Embryonic facial prominence (tissue), 1 donor: ENCODE results near the gene WFDC2.
"Not testable (repeated sequence)": the region's sequence is repeated elsewhere in the genome, so short reads cannot be mapped to it uniquely, and the experiment has no call there.

Experiments
- DNase-seq: peaks from one replicate; pipeline ENCODE4 v3.0.0-alpha.2; 2016; ENCODE audit errors: extremely low spot score

Gene WFDC2

DNA sequence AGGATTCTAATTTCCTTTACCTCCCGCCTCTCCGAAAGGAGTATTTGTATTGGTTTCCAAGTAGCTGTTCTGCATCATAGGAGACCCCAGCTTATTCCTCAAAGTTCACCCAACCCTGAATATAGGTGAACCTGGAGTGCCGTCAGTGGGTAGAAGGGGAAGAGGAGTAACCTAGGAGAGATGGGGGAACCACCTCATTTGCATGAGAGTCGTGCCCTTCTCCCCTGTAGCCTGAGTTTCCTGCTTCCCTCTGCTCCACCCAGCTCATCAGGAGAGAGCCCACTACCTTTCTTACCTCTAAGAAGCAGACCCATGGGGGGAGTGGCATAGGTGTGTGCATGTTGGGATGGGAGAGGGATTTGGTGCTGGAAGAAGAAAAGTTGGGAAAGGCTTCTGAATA lies 17.3 kb upstream of the WFDC2 start:
- DNase-seq = no peak

DNA sequence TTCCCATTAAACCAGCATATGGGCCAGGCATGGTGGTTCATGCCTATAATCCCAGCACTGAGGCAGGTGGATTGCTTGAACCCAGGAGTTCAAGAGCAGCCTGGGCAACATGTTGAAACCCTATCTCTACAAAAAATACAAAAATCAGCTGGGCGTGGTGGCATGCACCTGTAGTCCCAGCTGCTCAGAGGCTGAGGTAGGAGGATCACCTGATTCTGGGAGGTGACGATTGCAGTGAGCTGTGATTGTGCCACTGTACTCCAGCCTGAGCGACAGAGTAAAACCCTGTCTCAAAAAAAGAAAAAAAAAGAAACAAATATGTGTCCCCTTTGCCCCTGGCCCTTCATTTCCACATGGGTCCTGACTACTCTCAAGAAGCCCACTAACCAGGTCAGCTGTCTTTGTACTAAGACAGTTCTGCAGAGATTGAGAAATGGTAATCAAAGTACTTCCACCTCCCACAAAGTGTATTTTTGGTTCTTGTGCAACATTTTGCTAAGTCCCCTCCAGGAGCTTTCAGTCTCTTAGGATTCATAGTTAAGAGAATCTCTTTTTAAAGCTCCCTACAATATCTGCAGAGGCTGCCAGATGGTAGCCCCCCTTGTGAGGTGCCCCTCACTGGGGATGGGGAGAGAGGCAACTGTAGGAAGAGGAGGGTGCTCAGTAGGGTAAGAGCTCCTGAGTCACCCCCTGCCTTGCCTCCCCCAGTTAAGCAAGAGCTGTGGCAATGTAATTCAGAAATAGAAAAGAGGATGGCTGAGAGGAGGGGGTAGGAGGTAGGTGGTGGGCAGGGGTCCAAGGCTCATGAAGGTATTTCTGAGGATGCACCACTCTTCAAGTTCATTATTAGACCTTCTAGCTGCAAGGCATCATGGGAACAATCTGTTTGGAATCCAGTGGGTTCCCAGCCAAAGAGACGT lies 16.5 kb upstream of the WFDC2 start:
- DNase-seq = no peak

DNA sequence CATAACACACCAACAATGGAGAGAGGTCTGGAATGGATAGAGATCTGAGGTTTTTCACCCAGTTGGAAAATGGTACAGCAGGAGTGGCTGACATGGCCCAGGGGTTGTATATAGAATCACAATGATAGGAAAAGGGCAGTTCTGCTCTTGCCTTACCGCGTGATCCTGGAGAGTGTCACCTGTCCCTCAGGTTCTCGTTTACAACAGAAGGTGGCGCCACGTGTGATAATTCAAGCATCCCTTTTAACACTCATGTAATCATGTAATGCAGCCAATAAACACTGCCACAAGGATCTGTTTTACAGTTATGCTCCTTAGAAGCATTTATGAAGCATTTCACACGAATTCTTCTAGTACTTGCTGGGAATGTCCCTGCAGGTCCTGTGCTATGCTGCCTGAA lies 12.9 kb upstream of the WFDC2 start:
- no peak for DNase-seq

DNA sequence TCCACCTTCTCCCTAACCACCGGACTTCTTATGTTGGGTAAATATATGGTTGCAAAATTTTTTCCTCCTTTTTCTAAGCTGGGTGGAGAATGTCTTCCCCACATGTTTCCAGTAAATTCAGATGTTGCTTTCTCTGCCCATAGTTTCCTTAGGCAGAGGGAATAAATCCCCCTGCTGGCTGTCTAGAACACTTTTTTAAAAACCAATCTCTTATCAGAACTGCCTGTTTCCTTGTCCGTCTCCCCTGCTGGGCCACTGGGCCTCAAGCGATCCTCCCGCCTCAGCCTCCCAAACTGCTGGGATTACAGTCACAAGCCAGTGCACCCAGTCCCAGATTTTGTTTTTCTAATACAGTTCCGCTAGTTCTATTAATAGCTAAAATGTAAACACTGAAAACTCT lies 9.9 kb upstream of the WFDC2 start:
- DNase-seq = no peak

DNA sequence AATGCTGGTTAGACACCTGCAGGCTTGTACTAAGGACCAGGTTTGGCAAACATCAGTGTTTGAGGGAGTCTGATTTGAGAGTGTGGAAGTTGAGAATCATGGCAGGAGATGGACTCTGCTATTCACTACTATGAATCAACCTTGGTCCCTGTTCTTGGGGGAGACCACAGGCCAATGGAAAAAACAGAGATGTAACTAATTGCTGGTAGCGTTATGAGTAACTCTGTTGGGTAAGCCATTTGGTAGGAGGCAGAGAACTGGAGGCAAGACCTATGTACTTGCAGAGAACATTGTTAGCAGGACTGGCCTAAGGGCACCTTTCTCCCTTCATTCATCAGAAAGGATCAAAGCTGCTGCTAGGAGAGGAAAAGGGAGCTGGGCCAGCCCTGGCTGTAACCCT lies 8.3 kb upstream of the WFDC2 start:
- no peak for DNase-seq

DNA sequence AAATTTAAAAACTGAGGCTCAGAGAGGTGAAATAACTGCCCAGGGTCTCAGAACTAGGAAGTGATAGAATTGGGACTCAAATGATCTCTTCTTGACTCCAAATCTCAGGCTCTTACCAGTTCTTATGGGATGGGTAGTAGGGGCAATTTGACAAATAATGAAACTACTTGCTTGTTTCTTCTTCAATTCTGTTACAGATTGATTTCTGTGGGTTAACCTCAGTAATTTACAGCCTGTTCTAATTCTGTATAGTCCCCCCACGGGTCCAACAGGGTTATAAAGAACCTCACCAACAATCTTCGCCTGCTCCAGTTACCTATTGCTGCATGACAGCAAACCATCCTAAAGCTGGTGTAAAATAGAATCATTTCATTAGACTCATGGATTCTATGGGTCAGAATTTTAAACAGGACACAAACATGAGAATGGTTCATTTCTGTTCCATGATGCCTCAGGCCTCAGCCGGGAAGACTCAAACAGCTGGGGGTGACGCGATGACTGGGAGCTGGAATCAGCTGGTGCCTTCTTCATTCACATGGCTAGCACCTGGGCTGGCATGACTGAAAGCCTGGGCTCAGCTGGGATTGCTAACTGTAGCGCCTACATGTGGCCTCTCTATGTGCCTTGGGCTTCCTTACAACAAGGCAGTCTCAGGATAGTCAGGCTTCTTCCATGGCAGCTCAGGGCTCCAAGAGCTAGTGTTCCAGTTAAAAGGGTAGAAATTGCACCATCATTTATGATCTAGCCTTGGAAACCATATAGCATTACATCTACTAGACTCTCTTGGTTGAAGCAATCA lies 6.6 kb upstream of the WFDC2 start:
- DNase-seq = no peak

DNA sequence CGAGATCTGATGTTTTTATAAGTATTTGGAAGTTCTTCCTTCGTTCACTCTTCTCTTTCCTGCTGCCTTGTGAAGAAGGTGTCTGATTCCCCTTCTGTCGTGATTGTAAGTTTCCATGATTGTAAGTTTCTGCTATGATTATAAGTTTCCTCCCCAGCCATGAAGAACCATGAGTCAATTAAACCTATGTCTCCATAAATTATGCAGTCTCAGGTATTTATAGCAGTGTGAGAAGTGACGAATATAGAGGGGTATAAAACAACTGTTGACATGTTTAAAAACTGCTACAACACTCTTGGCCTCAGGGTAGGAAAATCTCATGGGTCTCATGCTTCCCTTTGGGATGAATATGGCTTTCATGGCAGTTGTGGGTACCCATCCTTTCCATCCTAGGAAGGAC lies 5.8 kb upstream of the WFDC2 start:
- no peak for DNase-seq

DNA sequence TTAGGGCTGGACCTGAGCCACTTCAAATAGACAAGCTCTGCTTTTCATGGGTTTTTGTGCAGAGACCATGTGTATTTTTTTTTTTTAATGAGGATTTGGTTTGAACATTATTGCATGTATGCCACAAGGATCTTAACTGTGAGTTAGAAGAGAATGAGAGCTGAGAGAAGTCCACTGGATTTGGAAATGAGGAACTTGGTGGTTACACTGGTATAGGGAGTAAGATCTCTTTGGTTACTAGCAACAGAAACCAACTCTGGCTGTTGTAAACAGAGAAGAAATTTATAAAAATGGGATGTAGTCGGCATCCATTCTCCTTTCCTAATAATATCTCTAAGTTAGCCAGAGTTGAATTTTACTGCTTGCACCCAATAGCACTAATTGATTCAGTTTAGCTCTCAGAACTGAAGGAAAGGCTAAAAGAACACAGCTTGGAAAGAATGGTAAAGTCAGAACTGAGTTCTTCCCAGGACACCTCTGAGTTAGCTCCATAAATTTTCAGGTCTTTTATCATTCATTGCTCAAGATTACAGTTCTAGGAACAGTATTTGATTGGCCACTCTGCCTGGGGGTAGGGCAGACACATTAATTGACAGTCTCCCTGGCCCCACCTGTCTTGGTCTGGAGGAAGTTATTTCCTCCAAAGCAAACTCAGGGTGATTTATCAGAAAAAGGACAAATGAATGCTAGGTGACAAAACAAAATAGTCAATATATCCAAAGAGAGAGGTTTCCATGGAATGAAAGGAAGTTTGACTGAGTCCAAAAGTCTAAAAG lies 3.9 kb upstream of the WFDC2 start:
- no peak for DNase-seq

DNA sequence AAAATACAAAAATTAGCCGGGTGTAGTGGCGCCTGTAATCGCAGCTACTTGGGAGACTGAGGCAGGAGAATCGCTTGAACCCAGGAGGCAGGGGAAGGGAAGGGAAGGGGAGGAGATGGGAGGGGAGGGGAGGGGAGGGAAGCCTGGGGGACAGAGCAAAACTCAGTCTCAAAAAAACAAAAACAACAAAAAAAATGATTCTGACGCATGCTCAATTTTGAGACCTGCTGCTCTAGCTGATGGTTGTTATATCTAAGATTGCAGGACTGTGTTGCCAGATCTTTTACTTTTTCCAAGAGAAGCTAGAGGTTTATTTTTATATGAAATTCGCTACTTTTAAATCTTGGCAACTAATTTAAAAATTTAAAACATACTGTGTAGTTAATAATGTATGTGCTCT lies 2.4 kb upstream of the WFDC2 start:
- no peak for DNase-seq

DNA sequence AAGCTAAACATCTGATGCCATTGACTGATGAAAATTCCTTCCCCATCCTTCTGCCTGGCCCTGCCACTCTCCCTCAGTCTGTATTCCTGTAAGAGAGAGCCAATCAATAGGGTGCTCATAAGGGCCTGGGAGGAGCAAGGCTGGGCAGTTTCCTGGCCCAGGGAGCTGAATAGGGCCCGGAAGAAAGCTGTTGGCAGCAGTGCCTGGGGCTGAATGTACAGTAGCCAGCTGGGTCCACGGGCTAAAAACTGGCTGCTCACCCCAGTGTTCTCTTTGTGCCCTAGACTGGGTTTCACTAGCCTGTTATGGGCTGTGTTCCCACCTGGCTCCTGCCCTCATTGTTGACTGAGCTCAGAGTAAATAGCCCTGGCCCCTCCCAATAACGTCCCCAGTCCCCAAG lies 1.7 kb upstream of the WFDC2 start:
- no peak for DNase-seq

DNA sequence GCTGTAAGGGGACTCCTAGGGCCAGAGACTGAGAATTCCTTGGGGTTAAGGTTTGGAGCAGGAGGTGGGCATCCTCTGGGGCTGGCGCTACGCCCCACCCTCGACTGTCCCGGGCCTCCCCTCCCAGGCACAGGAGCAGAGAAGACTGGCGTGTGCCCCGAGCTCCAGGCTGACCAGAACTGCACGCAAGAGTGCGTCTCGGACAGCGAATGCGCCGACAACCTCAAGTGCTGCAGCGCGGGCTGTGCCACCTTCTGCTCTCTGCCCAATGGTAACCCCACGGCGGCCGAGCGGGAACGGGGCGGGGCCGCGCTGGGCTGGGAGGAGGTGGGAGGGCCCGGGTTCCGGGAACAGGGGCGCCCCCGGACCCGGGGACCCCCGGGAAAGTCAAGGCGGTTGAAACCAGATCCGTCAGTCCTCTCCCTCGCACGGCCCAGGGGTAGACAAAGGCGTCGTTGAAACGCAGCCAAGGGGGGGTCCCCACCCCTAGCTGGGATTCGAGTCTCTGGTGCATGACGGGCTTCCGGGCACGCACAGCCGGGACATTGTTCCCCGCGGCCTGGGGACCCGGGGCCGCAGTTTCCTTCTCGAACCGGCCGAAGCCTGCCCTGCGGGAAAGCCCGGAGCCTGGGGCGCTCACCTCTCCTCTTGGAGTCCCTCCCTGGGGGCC lies 844 bp downstream of the WFDC2 start:
- no peak for DNase-seq

DNA sequence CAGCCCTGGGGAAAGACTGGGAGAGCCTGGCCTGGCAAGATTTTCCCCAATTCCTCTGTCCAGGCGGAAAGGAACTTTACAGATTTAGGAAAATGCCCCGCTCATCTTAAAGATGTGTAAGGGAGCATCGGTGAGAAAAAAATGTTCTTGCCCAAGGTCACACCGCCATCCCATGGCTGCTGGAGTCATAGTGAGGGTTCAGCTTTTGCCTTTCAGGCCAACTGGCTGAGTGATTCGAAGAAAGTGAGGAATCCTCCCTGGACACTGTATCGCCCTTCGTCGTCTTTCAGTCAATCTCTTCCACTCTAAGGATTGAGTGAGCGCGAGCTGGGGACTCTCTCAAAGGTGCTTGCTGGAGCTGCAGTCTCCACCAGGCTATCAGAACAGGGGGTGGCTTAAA lies 1.4 kb downstream of the WFDC2 start:
- no peak for DNase-seq

DNA sequence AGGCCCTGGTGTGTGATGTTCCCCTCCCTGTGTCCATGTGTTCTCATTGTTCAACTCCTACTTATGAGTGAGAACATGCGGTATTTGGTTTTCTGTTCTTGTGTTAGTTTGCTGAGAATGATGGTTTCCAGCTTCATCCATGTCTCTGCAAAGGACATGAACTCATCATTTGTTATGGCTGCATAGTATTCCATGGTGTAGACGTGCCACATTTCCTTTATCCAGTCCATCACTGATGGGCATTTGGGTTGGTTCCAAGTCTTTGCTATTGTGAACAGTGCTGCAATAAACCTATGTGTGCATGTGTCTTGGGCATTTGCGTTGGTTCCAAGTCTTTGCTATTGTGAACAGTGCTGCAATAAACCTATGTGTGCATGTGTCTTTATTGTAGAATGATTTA lies 2.7 kb downstream of the WFDC2 start:
- not testable (repeated sequence) for DNase-seq

DNA sequence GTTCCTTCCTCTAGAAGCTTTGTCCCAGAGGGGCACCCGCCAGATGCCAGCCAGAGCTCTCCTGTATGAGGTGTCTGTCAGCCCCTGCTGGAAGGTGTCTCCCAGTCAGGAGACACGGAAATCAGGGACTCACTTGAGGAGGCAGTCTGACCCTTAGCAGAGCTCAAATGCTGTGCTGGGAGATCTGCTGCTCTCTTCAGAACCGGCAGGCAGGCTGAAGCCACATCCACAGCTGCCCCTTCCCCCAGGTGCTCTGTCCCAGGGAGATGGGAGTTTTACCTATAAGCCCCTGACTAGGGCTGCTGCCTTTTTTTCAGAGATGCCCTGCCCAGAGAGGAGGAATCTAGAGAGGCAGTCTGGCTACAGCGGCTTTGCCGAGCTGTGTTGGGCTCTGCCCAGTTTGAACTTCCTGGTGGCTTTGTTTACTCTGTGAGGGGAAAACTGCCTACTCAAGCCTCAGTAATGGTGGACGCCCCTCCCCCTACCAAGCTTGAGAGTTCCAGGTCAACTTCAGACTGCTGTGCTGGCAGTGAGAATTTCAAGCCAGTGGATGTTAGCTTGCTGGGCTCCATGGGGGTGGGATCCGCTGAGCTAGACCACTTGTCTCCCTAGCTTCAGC lies 8.1 kb downstream of the WFDC2 start:
- not testable (repeated sequence) for DNase-seq

DNA sequence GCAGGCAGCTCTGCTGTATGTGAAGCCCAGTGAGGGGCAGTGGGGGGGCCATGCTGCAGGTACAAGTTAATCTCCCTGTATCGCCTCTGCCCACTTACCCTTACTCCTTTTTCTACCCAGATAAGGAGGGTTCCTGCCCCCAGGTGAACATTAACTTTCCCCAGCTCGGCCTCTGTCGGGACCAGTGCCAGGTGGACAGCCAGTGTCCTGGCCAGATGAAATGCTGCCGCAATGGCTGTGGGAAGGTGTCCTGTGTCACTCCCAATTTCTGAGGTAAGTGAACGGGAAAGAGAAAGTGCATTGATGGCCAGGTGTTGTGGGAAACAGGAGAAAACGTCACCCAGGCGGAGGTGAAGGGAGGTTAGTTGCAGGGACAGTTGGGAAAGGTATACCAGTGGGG lies 10.3 kb downstream of the WFDC2 start:
- DNase-seq = no peak

DNA sequence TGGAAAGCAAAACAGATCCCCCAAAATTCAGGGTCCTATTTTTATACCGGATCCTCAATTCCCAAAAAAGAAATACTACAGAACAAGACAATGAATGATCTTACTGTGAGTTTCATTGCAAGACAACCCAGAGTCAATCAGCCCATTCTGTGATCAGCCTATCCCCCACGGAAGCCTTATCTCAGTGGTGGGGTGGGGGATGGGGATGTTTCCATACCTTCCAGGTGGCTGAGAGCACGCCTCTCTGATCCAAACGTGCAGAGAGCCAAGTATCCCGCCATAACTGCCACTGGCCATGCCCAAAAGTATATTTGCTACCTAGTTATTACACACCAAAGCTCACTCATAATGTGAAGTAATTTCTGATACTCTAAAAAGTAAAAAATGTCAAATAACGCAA lies 15.1 kb downstream of the WFDC2 start:
- DNase-seq = no peak

DNA sequence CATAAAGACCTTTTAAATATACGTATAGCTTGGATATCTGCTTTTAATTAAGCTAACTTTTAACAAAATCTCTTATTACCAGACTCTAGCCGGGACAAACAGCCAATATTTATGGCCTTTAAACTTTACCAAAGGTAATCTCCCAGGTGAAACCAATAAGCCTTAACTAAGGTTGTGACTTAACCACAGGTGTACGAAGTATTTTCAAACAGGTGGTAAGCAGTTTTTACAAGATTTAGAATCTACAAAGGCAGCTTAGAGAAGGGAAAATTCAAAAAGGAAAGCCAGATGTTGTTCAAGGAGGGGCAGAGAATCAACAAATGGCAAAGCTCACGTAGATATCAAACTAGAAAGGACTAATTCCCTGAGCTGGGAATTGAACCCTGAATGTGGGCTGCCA lies 15.8 kb downstream of the WFDC2 start:
- DNase-seq = no peak

DNA sequence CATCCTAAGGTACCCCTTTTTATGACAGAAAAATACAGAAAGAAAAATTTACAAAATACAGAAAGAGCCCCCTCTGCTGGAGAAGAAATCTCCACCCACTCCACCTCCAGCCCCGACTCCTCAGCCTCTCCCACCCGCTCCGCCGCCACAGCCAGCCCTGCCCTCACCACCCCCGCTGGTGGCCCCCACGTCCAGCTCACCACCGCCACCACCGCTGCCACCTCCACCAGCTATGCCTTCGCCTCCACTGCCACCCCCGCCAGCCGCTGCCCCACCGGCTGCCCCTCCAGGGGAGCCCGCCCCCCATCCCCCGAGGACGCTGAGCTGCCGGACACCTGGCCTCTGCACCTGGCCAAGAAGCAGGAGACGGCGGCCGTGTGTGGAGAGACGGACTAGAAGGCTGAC lies 17.7 kb downstream of the WFDC2 start:
- no peak for DNase-seq

DNA sequence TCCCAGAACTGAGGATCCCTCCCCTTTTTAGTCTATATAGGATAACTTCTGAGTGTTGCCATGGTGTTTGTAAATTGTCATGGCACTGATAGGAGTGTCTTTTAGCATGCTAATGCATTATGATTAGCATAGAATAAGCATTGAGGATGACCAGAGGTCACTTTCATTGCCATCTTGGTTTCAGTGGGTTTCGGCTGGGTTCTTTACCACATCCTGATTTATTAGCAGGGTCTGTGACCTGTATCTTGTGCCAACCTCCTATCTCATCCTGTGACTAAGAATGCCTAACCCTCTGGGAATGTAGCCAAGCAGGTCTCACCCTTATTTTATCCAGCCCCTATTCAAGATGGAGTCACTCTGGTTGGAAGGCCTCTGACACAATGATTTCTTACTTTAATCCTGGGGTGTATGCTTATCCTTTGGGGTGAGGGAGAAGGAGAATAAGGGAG lies 19.6 kb downstream of the WFDC2 start:
- no peak for DNase-seq

DNA sequence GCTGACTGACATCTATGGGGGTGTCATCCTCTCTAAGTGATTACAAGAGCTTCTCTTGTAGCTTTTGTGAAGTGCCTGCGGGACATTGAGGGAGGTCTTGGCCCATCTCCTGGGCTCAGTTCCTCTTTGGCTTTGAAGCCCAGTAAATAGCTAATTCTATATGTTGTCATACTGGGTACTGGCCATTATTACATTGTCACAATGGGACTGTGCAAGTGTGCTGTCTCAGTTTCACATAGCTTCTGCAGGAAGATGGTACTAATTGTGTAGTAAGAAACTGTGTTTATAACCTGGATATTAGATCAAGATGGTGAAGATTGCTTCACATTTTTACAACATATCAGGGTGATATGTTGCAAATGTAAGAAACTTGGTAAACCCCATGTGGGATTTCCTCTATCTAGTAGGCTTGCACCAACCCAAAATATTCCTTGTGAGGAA lies 26.0 kb downstream of the WFDC2 start:
- no peak for DNase-seq

DNA sequence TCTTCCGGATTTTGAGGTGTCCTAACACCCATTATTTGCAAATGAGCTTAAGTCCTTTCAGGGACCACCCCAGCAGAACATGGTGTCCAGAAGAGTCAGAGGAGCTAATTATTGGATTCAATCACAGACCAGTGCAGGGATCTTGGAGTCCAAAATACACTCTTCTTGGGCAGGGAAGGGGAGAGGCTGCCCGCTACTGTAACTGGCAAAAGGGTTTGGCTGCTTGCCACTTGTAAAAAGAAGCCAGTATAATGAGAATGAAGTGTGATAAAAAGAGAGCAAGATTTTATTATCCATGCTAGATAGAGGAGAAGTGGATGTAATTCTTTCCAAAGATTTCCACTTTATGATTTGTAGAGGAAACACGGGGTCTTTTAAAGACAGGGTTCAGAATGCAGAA lies 26.6 kb downstream of the WFDC2 start:
- DNase-seq = no peak
